H9 (cell line): ENCODE results near the gene CD2AP. TPM values are rescaled to one million over a fixed set of nuclear protein-coding genes. Genes with fewer than 3 reads are reported as not detected.

Source experiments
- DNase-seq: peaks from one replicate; pipeline ENCODE4 v3.0.0-alpha.2; 2017
- H2AFZ ChIP-seq: one replicate; pipeline ENCODE4 v1.6.1; 2013; ENCODE audit warnings: mild to moderate bottlenecking, low read length, control low read depth, moderate library complexity
- H2AK5ac ChIP-seq: 2 replicates; pipeline ENCODE4 v1.6.1; 2013; ENCODE audit warnings: low read length, control low read depth, mixed read lengths; ENCODE audit not compliant: insufficient read length
- H2BK120ac ChIP-seq: one replicate; pipeline ENCODE4 v1.6.1; 2013; ENCODE audit warnings: low read depth, mild to moderate bottlenecking, low read length, control low read depth, inconsistent platforms; ENCODE audit not compliant: poor library complexity, severe bottlenecking
- H2BK12ac ChIP-seq: 2 replicates; pipeline ENCODE4 v1.6.1; 2013; ENCODE audit warnings: low read length, control low read depth, mixed read lengths, low read depth; ENCODE audit not compliant: insufficient read length
- H2BK15ac ChIP-seq: 2 replicates; pipeline ENCODE4 v1.6.1; 2013; ENCODE audit warnings: low read depth, low read length, control low read depth
- H2BK20ac ChIP-seq: one replicate; pipeline ENCODE4 v1.6.1; 2013; ENCODE audit warnings: low read depth, mild to moderate bottlenecking, low read length, control low read depth, inconsistent platforms; ENCODE audit not compliant: poor library complexity, severe bottlenecking
- H2BK5ac ChIP-seq: 2 replicates; pipeline ENCODE4 v1.6.1; 2013; ENCODE audit warnings: low read length, control low read depth, mixed read lengths; ENCODE audit not compliant: insufficient read length
- H3K14ac ChIP-seq: 2 replicates; pipeline ENCODE4 v1.6.1; 2013; ENCODE audit warnings: low read length, control low read depth; ENCODE audit not compliant: insufficient read depth
- H3K18ac ChIP-seq: 2 replicates; pipeline ENCODE4 v1.6.1; 2013; ENCODE audit warnings: low read depth, mild to moderate bottlenecking, mixed read lengths, low read length, control low read depth; ENCODE audit not compliant: insufficient read length
- H3K23ac ChIP-seq: 2 replicates; pipeline ENCODE4 v1.6.1; 2013; ENCODE audit warnings: low read length, control low read depth, mixed read lengths, low read depth; ENCODE audit not compliant: insufficient read length
- H3K23me2 ChIP-seq: 2 replicates; pipeline ENCODE4 v1.6.1; 2013; ENCODE audit warnings: low read depth, mild to moderate bottlenecking, mixed read lengths, low read length, control low read depth; ENCODE audit not compliant: insufficient read length, poor library complexity, severe bottlenecking
- H3K27ac ChIP-seq: 2 replicates; pipeline ENCODE4 v1.5.1; 2013; ENCODE audit warnings: low read length, control low read depth, mixed read lengths, low read depth; ENCODE audit not compliant: insufficient read length
- H3K27me3 ChIP-seq: 2 replicates; pipeline ENCODE4 v1.6.1; 2013; ENCODE audit warnings: low read length, control low read depth, inconsistent platforms; ENCODE audit not compliant: insufficient read depth
- H3K4ac ChIP-seq: 2 replicates; pipeline ENCODE4 v1.6.1; 2013; ENCODE audit warnings: low read depth, mild to moderate bottlenecking, control low read depth, inconsistent platforms, low read length, moderate library complexity
- H3K4me1 ChIP-seq: 2 replicates; pipeline ENCODE4 v1.6.1; 2013; ENCODE audit warnings: low read length, control low read depth, inconsistent platforms; ENCODE audit not compliant: insufficient read depth
- H3K4me2 ChIP-seq: 2 replicates; pipeline ENCODE4 v1.6.1; 2013; ENCODE audit warnings: low read length, control low read depth, mixed read lengths; ENCODE audit not compliant: insufficient read length, insufficient read depth
- H3K56ac ChIP-seq: 2 replicates; pipeline ENCODE4 v1.6.1; 2013; ENCODE audit warnings: low read depth, mild to moderate bottlenecking, mixed read lengths, low read length, control low read depth; ENCODE audit not compliant: insufficient read length
- H3K79me1 ChIP-seq: 2 replicates; pipeline ENCODE4 v1.6.1; 2013; ENCODE audit warnings: low read depth, mild to moderate bottlenecking, moderate library complexity, low read length, control low read depth, inconsistent platforms; ENCODE audit not compliant: insufficient read depth, poor library complexity, severe bottlenecking
- H3K79me2 ChIP-seq: 2 replicates; pipeline ENCODE4 v1.6.1; 2013; ENCODE audit warnings: low read length, control low read depth, inconsistent platforms; ENCODE audit not compliant: insufficient read depth
- H3K9ac ChIP-seq: 2 replicates; pipeline ENCODE4 v1.6.1; 2013; ENCODE audit warnings: low read length, control low read depth, mixed read lengths; ENCODE audit not compliant: insufficient read length; ENCODE audit errors: extremely low read depth
- H3K9me3 ChIP-seq: one replicate; pipeline ENCODE4 v1.6.1; 2013; ENCODE audit warnings: low read depth, low read length, inconsistent platforms; ENCODE audit not compliant: control insufficient read depth
- H3T11ph ChIP-seq: one replicate; pipeline ENCODE4 v1.6.1; 2013; ENCODE audit warnings: mild to moderate bottlenecking, low read length, control low read depth, inconsistent platforms
- H4K20me1 ChIP-seq: one replicate; pipeline ENCODE4 v1.6.1; 2013; ENCODE audit not compliant: control insufficient read depth, insufficient read length, insufficient read depth
- H4K5ac ChIP-seq: 2 replicates; pipeline ENCODE4 v1.6.1; 2013; ENCODE audit warnings: low read depth, mild to moderate bottlenecking, mixed read lengths, low read length, control low read depth; ENCODE audit not compliant: insufficient read length
- H4K8ac ChIP-seq: replicated peaks from 2 replicates; pipeline ENCODE4 v1.6.1; 2013; ENCODE audit warnings: low read length, control low read depth, mixed read lengths, low read depth; ENCODE audit not compliant: insufficient read length
- H4K91ac ChIP-seq: 2 replicates; pipeline ENCODE4 v1.6.1; 2013; ENCODE audit warnings: low read depth, mild to moderate bottlenecking, moderate library complexity, mixed read lengths, low read length, control low read depth; ENCODE audit not compliant: insufficient read length
- H3K27ac Mint-ChIP-seq, 3 experiments: 2 replicates in 2 of 3; 3 replicates in 1 of 3; pipeline ENCODE4 v1.8.0; 2020 to 2021; ENCODE audit warnings: mixed read lengths in 3 of 3, mild to moderate bottlenecking in 1 of 3, moderate library complexity in 1 of 3
- H3K27me3 Mint-ChIP-seq: 2 replicates; pipeline ENCODE4 v1.8.0; 2021; ENCODE audit warnings: low read depth, mild to moderate bottlenecking, moderate library complexity, mixed read lengths
- H3K36me3 Mint-ChIP-seq, 3 experiments: 2 replicates in 2 of 3; 3 replicates in 1 of 3; pipeline ENCODE4 v1.8.0; 2020 to 2021; ENCODE audit warnings: low read depth in 3 of 3, mixed read lengths in 3 of 3; ENCODE audit not compliant: insufficient read depth in 1 of 3
- H3K4me1 Mint-ChIP-seq, 2 experiments: 2 replicates each; pipeline ENCODE4 v1.8.0; 2020; ENCODE audit warnings: mixed read lengths in 2 of 2
- H3K4me3 Mint-ChIP-seq, 2 experiments: 2 replicates in 1 of 2; 3 replicates in 1 of 2; pipeline ENCODE4 v1.8.0; 2020 to 2021; ENCODE audit warnings: mild to moderate bottlenecking in 2 of 2, mixed read lengths in 2 of 2, moderate library complexity in 1 of 2
- H3K9me3 Mint-ChIP-seq, 2 experiments: 2 replicates in 1 of 2; 3 replicates in 1 of 2; pipeline ENCODE4 v1.8.0; 2020; ENCODE audit warnings: mild to moderate bottlenecking in 2 of 2, mixed read lengths in 2 of 2, moderate library complexity in 1 of 2
- CTCF ChIP-seq: fragments of 200-600 bp; sonication (generic); conservative IDR thresholded peaks from 3 replicates; pipeline ENCODE4 v1.8.0; 2021; ENCODE audit warnings: antibody characterized with exemption, mild to moderate bottlenecking
- WGBS: extraction: QIAGEN DNeasy Blood & Tissue Kit; methylation state at CpG from one replicate; pipeline ENCODE4 v1.1.7; 2013; ENCODE audit warnings: missing lambda C conversion rate, low lambda C conversion rate, mixed read lengths; ENCODE audit not compliant: insufficient read length; ENCODE audit errors: extremely low coverage; 5-methylcytosine and 5-hydroxymethylcytosine counted together
- total RNA-seq: library from RNA; stranded (reverse); gene quantifications from 2 replicates; pipeline ENCODE4 v1.2.1, GENCODE V29; 2021

CD2AP gene
- total RNA-seq, 1 experiment from 2014 or later = 50.1 TPM

- Histone ChIP-seq H3K9me3 (no peaks in the 10 kb centered on the region), H2AK5ac (no peak overlapping the region), H4K8ac (no peak overlapping the region), H2BK15ac (no peak overlapping the region), H2BK120ac (no peak overlapping the region), H3K56ac (no peak overlapping the region), H3K4me1 (no peaks in the 10 kb centered on the region), H3K23me2 (no peaks in the 10 kb centered on the region), H3K4me2 (no peak overlapping the region), H4K20me1 (no peaks in the 10 kb centered on the region), H3K14ac (no peak overlapping the region), H3K27ac (no peak overlapping the region), H4K91ac (no peak overlapping the region), H3K9ac (no peak overlapping the region), H2BK5ac (no peak overlapping the region), H3T11ph (no peak overlapping the region), H4K5ac (no peak overlapping the region), H3K23ac (no peak overlapping the region), H3K27me3 (no peaks in the 10 kb centered on the region), H2BK12ac (no peak overlapping the region), H3K79me2 (no peaks in the 10 kb centered on the region), H2AFZ (no peak overlapping the region), H3K4ac (no peak overlapping the region), H3K79me1 (no peaks in the 10 kb centered on the region), H2BK20ac (no peak overlapping the region), H3K18ac (no peak overlapping the region)
- Mint-ChIP-seq H3K27ac (no peak overlapping the region; a peak in 1 of 7 replicates), H3K27me3 (no peaks in the 10 kb centered on the region), H3K4me1 (peaks cover 15 to 18% of the 10 kb centered on the region in 2 experiments), H3K4me3 (no peak overlapping the region), H3K9me3 (no peaks in the 10 kb centered on the region), H3K36me3 (peaks cover 0 to 2% (median 0%) of the 10 kb centered on the region in 3 experiments; a peak in 1 of 7 replicates)
- WGBS = no CpG with 5 or more reads among the region's 4 CpGs
- no peak for DNase-seq
- TF ChIP-seq CTCF = no peak
These were observed 152.4 kb downstream of the CD2AP start for GRCh38 chr6:47629954-47630353.
